Suprapubic skin (tissue), 4 donors: Measurements from ENCODE around the gene CHN2. TPM values are rescaled to one million over a fixed set of nuclear protein-coding genes. Genes with fewer than 3 reads are reported as not detected.

Experiments used
- DNase-seq, 2 donors: peaks; one replicate each; pipeline ENCODE4 v3.0.0-alpha.2; 2019; ENCODE audit warnings: low spot score in 2 of 2
- H3K27ac ChIP-seq: fragments of 200-600 bp; sonication (generic); one replicate; pipeline ENCODE4 v1.5.1; 2019
- H3K27me3 ChIP-seq: fragments of 200-600 bp; sonication (generic); one replicate; pipeline ENCODE4 v1.5.1; 2019
- H3K36me3 ChIP-seq: fragments of 200-600 bp; sonication (generic); one replicate; pipeline ENCODE4 v1.5.1; 2019
- H3K4me1 ChIP-seq: fragments of 200-600 bp; sonication (generic); one replicate; pipeline ENCODE4 v1.5.1; 2019
- H3K4me3 ChIP-seq: fragments of 200-600 bp; sonication (generic); one replicate; pipeline ENCODE4 v1.5.1; 2019; ENCODE audit warnings: mild to moderate bottlenecking
- H3K9me3 ChIP-seq: fragments of 200-600 bp; sonication (generic); one replicate; pipeline ENCODE4 v1.5.1; 2019
- EP300 ChIP-seq: sonication (generic); formaldehyde crosslinking; IDR thresholded peaks from one replicate; pipeline ENCODE4 v1.6.1; 2017; ENCODE audit warnings: antibody characterized with exemption
- POLR2A ChIP-seq, 2 donors: fragments of 450-650 bp; IDR thresholded peaks; one replicate each; pipeline ENCODE4 v1.6.1; 2017; ENCODE audit warnings: antibody characterized with exemption in 2 of 2, mild to moderate bottlenecking in 2 of 2, moderate library complexity in 2 of 2
- POLR2AphosphoS5 ChIP-seq, 3 donors: sonication (generic); formaldehyde crosslinking; IDR thresholded peaks; one replicate each; pipeline ENCODE4 v1.6.1; 2017; ENCODE audit warnings: antibody characterized with exemption in 3 of 3
- WGBS: methylation state at CpG from one replicate; pipeline ENCODE4 v1.1.5; 2018; 5-methylcytosine and 5-hydroxymethylcytosine counted together
- total RNA-seq, 4 donors: library from RNA; depleted of rRNA; stranded (reverse); fragments of >200 nt; gene quantifications; one replicate each; pipeline ENCODE4 v1.1.0, GENCODE V29; 2016
- TF ChIP-seq, protein P1 (sequence below), 2 donors: fragments of 200-600 bp in 1 of 2; fragments of 450-650 bp in 1 of 2; sonication (generic) in 1 of 2; IDR thresholded peaks; one replicate each; pipeline ENCODE4 v1.5.1; 2016 to 2019; ENCODE audit warnings: antibody characterized with exemption in 2 of 2, mild to moderate bottlenecking in 1 of 2, moderate library complexity in 1 of 2

CHN2 gene
- total RNA-seq, 4 donors from 2014 or later: 3.3 to 9.6 (median 6.2) TPM

DNA sequence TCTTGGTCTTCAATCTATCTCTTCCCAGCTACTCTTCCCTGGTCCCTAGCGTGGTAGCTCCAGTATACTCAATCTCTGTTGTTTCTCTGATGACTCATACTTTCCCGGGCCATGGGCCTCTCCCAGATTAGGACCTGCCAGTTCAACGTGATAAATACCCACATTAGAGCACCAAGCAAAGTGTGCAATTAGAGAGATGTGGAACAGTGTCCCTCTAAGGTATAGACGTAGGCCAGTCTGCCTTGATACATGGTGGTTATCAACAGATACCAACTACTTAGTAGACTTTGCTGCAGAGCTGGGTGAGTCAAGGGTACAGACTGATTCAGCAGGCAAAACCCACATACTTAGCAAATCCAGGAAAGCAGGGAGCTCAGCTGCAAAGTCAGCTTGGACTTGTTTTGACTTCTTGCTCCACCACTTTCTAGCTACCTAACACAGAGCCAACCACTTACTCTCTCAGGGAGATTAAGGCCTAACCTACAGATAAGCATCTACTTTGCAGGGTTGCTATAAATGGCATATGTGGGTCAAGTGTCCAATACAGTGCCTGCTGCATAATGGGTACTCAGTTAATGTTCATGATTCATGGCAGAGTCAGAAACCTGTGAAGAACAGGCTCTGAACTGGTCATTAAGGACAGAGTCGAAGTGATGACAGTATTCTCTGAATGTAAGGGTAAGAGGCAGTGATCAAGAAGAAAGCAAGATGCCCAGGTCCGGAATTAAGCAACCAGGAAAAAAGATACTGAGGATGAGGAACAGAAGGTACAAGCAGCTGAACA, 176.1 kb downstream of the CHN2 start:
- Histone ChIP-seq H3K9me3 (no peaks in the 10 kb centered on the region), H3K27me3 (no peaks in the 10 kb centered on the region), H3K4me1 (peaks cover 2% of the 10 kb centered on the region), H3K27ac (no peak overlapping the region), H3K4me3 (no peak overlapping the region), H3K36me3 (no peaks in the 10 kb centered on the region)
- TF ChIP-seq POLR2AphosphoS5 (IDR thresholded peaks at IDR 0.05) (no peak), EP300 (no peak), POLR2A (IDR thresholded peaks at IDR 0.05) (no peak)
- TF ChIP-seq, protein P1, sequence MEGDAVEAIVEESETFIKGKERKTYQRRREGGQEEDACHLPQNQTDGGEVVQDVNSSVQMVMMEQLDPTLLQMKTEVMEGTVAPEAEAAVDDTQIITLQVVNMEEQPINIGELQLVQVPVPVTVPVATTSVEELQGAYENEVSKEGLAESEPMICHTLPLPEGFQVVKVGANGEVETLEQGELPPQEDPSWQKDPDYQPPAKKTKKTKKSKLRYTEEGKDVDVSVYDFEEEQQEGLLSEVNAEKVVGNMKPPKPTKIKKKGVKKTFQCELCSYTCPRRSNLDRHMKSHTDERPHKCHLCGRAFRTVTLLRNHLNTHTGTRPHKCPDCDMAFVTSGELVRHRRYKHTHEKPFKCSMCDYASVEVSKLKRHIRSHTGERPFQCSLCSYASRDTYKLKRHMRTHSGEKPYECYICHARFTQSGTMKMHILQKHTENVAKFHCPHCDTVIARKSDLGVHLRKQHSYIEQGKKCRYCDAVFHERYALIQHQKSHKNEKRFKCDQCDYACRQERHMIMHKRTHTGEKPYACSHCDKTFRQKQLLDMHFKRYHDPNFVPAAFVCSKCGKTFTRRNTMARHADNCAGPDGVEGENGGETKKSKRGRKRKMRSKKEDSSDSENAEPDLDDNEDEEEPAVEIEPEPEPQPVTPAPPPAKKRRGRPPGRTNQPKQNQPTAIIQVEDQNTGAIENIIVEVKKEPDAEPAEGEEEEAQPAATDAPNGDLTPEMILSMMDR (IDR thresholded peaks at IDR 0.05): no peak
- 51% methylated on average over 6 of the region's 6 CpGs for WGBS
- no peak for DNase-seq

DNA sequence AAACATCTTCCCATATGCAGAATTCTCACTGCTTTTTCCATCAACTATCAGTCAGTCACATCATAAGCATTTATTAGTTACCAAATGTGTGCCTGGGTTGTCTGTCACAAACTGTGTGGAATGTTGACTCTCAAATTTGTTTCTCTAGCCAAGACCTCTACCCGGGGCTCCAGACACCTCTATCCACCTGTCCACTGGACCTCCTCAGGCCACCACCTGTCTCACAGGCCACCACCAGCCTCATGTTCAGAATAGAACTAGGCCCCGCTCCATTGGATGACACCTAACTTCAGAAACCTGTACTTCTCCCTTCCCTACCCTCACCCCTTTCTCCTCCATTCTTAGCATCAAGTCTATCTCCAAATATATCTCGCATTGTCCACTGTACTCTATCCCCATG, 176.9 kb downstream of the CHN2 start:
- TF ChIP-seq POLR2AphosphoS5 (IDR thresholded peaks at IDR 0.05) (no peak), POLR2A (IDR thresholded peaks at IDR 0.05) (no peak), EP300 (no peak)
- TF ChIP-seq, protein P1 (IDR thresholded peaks at IDR 0.05): no peak
- Histone ChIP-seq H3K9me3 (no peaks in the 10 kb centered on the region), H3K27ac (no peak overlapping the region), H3K36me3 (no peaks in the 10 kb centered on the region), H3K27me3 (no peaks in the 10 kb centered on the region), H3K4me1 (peaks cover 3% of the 10 kb centered on the region), H3K4me3 (no peak overlapping the region)
- no peak for DNase-seq
- WGBS: 95% methylated on average over 3 of the region's 3 CpGs

DNA sequence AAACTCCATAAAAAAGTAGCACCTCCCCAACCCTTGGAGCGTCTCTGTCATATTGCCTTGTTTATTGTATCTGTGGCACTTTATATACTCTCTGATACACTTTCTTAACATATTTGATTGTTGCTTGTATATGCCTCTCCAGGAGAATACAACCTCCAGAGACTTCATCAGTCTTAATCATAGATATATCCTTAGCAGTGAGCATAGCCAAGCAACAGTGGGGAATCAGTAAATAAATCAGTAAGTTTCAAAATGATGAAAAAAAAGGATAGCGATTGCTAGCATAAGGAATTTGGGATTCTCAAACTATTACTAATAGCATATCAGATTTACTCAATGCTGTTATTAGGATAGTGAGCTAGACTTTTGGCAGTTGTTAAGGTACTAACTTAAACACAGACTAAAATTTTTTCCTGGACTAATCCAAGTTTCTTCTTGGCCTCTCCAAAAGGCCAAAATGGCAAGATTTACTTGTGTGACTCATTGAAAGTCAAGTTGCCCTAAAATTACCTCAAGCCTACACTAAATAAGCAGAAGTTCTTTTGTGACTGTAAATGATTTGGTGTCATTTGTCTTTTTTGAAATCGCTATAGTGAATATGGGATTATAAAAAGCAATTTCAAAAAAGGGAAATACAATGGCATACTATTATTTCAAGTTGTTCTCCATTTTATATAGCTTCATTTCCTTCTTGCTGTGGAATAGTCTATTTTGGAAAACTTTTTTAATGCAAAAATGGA, 177.9 kb downstream of the CHN2 start:
- 79% methylated on average over 3 of the region's 3 CpGs for WGBS
- TF ChIP-seq POLR2AphosphoS5 (IDR thresholded peaks at IDR 0.05): no peak
- peaks cover 3% of the 10 kb centered on the region for H3K4me1 ChIP-seq

DNA sequence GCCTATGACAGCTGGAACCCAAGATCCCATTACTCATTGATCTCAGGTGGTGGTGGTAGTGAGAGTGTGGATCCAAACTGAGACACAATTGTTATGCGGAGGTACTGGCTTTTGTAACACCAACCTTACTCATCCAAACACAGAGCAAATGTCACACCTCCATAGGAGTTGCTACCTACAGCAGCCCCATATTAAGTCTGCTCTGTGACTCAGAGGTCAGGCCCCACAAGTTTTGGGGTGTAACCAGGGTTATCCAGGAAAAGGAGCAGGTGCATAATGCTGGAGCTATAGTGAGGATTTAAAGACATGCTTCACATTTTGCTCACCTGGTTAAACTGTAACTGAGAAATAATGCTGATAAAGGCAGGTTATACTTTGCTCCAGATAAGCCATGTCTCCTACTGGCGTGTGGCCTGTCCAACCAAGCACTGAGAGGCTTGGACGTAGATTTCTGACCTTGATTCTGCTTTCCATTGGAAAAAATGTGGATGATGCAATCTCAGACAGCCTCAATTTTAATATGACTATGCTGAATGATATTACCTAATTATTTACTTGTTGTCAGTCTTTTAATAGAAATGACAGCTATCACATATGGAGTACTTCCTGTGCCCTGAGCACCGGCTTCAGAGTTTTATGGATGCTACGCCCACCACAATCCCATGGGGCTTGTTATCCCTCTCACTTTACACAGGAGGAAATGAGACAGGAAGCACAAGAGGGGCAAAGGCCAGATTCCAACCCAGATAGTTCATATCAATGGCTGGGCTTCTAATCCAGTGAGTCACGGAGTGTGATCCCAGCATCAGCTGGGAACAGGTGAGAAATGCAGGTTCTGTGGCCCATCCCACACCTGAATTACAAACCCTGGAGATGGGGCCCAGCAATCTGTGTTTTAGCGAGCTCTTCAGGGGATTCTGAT, 181.3 kb downstream of the CHN2 start:
- peaks cover 3% of the 10 kb centered on the region for H3K4me1 ChIP-seq
- H3K36me3 ChIP-seq: no peaks in the 10 kb centered on the region
- no peak overlapping the region for H3K4me3 ChIP-seq
- 73% methylated on average over 7 of the region's 7 CpGs for WGBS
- no peaks in the 10 kb centered on the region for H3K9me3 ChIP-seq
- no peak overlapping the region for H3K27ac ChIP-seq
- no peak for TF ChIP-seq POLR2A (IDR thresholded peaks at IDR 0.05)
- H3K27me3 ChIP-seq: peaks cover 10% of the 10 kb centered on the region
- no peak for DNase-seq

More for the DNA sequence above, 177.9 kb downstream of the CHN2 start:
- Histone ChIP-seq H3K4me3 (no peak overlapping the region), H3K9me3 (no peaks in the 10 kb centered on the region), H3K27me3 (no peaks in the 10 kb centered on the region), H3K36me3 (no peaks in the 10 kb centered on the region), H3K27ac (no peak overlapping the region)
- no peak for DNase-seq

DNA sequence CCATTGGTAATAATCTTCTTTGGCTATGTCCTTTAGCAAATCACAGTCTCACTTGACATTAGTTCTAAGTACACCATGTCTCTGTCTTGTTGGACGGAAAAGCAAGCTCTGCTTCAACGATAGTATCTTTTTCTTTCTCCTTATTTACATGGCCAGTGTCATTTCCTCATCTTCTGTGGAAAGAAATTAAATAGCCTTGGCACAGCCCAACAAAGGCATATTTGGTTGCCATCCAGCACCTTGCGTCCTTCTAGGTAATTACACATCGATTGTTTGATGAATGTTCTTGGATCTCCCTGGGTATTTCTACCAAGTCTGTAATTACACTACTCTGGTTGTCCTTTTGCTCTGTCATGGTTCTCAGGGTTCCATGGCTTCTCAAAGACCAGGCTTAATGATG, 183.1 kb downstream of the CHN2 start:
- H3K9me3 ChIP-seq: no peaks in the 10 kb centered on the region
- 60% methylated on average over 4 of the region's 4 CpGs for WGBS

More for the DNA sequence above, 183.1 kb downstream of the CHN2 start:
- Histone ChIP-seq H3K4me3 (no peak overlapping the region), H3K27me3 (peaks cover 10% of the 10 kb centered on the region), H3K27ac (no peak overlapping the region), H3K36me3 (no peaks in the 10 kb centered on the region), H3K4me1 (peaks cover 3% of the 10 kb centered on the region)
- no peak for DNase-seq
- TF ChIP-seq POLR2AphosphoS5 (IDR thresholded peaks at IDR 0.05) (no peak), EP300 (no peak), POLR2A (IDR thresholded peaks at IDR 0.05) (no peak)
- TF ChIP-seq, protein P1 (IDR thresholded peaks at IDR 0.05): no peak
